GM06990 (cell line): ENCODE measurements around the gene SLC32A1.

Source experiments
- DNase-seq: peaks from one replicate; pipeline ENCODE4 v3.0.0-alpha.2; 2011; ENCODE audit not compliant: insufficient read length; ENCODE audit errors: extremely low read depth
- H3K27me3 ChIP-seq: replicated peaks from 2 replicates; pipeline ENCODE4 v1.6.0; 2011; ENCODE audit warnings: low read length; ENCODE audit not compliant: control insufficient read depth, insufficient read depth
- H3K36me3 ChIP-seq: 2 replicates; pipeline ENCODE4 v1.5.1; 2011; ENCODE audit warnings: low read length; ENCODE audit not compliant: control insufficient read depth, insufficient read depth
- H3K4me3 ChIP-seq: replicated peaks from 2 replicates; pipeline ENCODE4 v1.5.1; 2011; ENCODE audit warnings: low read depth, mild to moderate bottlenecking, control low read depth, low read length
- CTCF ChIP-seq: IDR thresholded peaks from 2 replicates; pipeline ENCODE4 v1.5.1; 2011; ENCODE audit warnings: low read length, control low read depth, mild to moderate bottlenecking, inconsistent platforms; ENCODE audit not compliant: insufficient read depth, poor library complexity, severe bottlenecking

The SLC32A1 gene

GRCh38 chr20:38766071-38766470, 41.8 kb downstream of the SLC32A1 start:
- Histone ChIP-seq H3K4me3 (no peak overlapping the region), H3K27me3 (no peaks in the 10 kb centered on the region), H3K36me3 (peaks cover 10% of the 10 kb centered on the region)
- DNase-seq: no peak
- TF ChIP-seq CTCF: no peak

GRCh38 chr20:38769376-38770295, 45.4 kb downstream of the SLC32A1 start:
- H3K4me3 ChIP-seq: no peak overlapping the region
- DNase-seq: no peak
- no peak for TF ChIP-seq CTCF
- peaks cover 12% of the 10 kb centered on the region for H3K36me3 ChIP-seq
- H3K27me3 ChIP-seq: no peaks in the 10 kb centered on the region

- H3K27me3 ChIP-seq: no peaks in the 10 kb centered on the region
- no peak for DNase-seq
- peaks cover 12% of the 10 kb centered on the region for H3K36me3 ChIP-seq
- TF ChIP-seq CTCF: no peak
- no peak overlapping the region for H3K4me3 ChIP-seq
Measured at GRCh38 chr20:38770546-38770945, 46.3 kb downstream of the SLC32A1 start.

- DNase-seq: no peak
- TF ChIP-seq CTCF: no peak
- Histone ChIP-seq H3K27me3 (no peaks in the 10 kb centered on the region), H3K36me3 (peaks cover 12% of the 10 kb centered on the region), H3K4me3 (no peak overlapping the region)
Measured at GRCh38 chr20:38770970-38771369, 46.7 kb downstream of the SLC32A1 start.

GRCh38 chr20:38771621-38772020, 47.3 kb downstream of the SLC32A1 start:
- DNase-seq: no peak
- peaks cover 9% of the 10 kb centered on the region for H3K36me3 ChIP-seq
- no peaks in the 10 kb centered on the region for H3K27me3 ChIP-seq
- TF ChIP-seq CTCF: no peak
- H3K4me3 ChIP-seq: no peak overlapping the region
